GM18507 (cell line): ENCODE data around the gene KRT6C.
"Not testable (repeated sequence)": the region's sequence is repeated elsewhere in the genome, so short reads cannot be mapped to it uniquely, and the experiment has no call there.

Experiments
- DNase-seq: peaks from one replicate; pipeline ENCODE4 v3.0.0; 2011; ENCODE audit warnings: low read depth; ENCODE audit not compliant: insufficient read length; ENCODE audit errors: extremely low spot score
- FAIRE-seq: peaks from 2 replicates; lab custom pipeline; 2011; peaks lifted over from hg19 to GRCh38; lab: Jason Lieb, UNC

KRT6C gene

GRCh38 chr12:52501490-52501889, 27.9 kb upstream of the KRT6C start:
- FAIRE-seq (no peak), DNase-seq (no peak)

GRCh38 chr12:52500574-52500973, 27.0 kb upstream of the KRT6C start:
- not testable (repeated sequence) for DNase-seq, FAIRE-seq

GRCh38 chr12:52499806-52500560, 26.4 kb upstream of the KRT6C start:
- no peak for FAIRE-seq

GRCh38 chr12:52498946-52499345, 25.3 kb upstream of the KRT6C start:
- FAIRE-seq = no peak
- no peak for DNase-seq

More at GRCh38 chr12:52499806-52500560, 26.4 kb upstream of the KRT6C start:
- no peak for DNase-seq

- no peak for FAIRE-seq
These were observed 24.4 kb upstream of the KRT6C start for GRCh38 chr12:52497975-52498374.

GRCh38 chr12:52496590-52497071, 23.0 kb upstream of the KRT6C start:
- DNase-seq (no peak), FAIRE-seq (no peak)

More at GRCh38 chr12:52497975-52498374, 24.4 kb upstream of the KRT6C start:
- DNase-seq = no peak

- no peak for DNase-seq
- no peak for FAIRE-seq
These were observed 22.4 kb upstream of the KRT6C start for GRCh38 chr12:52496054-52496453.

- no peak for DNase-seq
These were observed 21.8 kb upstream of the KRT6C start for GRCh38 chr12:52495389-52495788.

GRCh38 chr12:52494518-52494917, 20.9 kb upstream of the KRT6C start:
- DNase-seq (no peak), FAIRE-seq (no peak)

More at GRCh38 chr12:52495389-52495788, 21.8 kb upstream of the KRT6C start:
- no peak for FAIRE-seq

- DNase-seq (no peak), FAIRE-seq (no peak)
These were observed 20.5 kb upstream of the KRT6C start for GRCh38 chr12:52494100-52494499.

GRCh38 chr12:52493172-52493571, 19.6 kb upstream of the KRT6C start, which contains the start of gene KRT6A:
Gene KRT6A, minus strand, starts transcription at chr12:52493257. Its CDS starts 69 bp downstream, at chr12:52493188.
- DNase-seq = no peak

GRCh38 chr12:52492405-52492804, 18.8 kb upstream of the KRT6C start:
- not testable (repeated sequence) for DNase-seq, FAIRE-seq

More at GRCh38 chr12:52493172-52493571, 19.6 kb upstream of the KRT6C start, which contains the start of gene KRT6A:
- no peak for FAIRE-seq

- DNase-seq, FAIRE-seq: not testable (repeated sequence)
These were observed 17.9 kb upstream of the KRT6C start for GRCh38 chr12:52491495-52491894.

GRCh38 chr12:52488736-52489135, 15.1 kb upstream of the KRT6C start:
- no peak for FAIRE-seq
- DNase-seq = no peak

- DNase-seq, FAIRE-seq: not testable (repeated sequence)
These were observed 14.3 kb upstream of the KRT6C start for GRCh38 chr12:52487744-52488443.

GRCh38 chr12:52487211-52487610, 13.6 kb upstream of the KRT6C start:
- no peak for FAIRE-seq
- no peak for DNase-seq

GRCh38 chr12:52486166-52487105, 12.8 kb upstream of the KRT6C start:
- FAIRE-seq = no peak

GRCh38 chr12:52480073-52480472, 6.5 kb upstream of the KRT6C start:
- no peak for FAIRE-seq
- no peak for DNase-seq

More at GRCh38 chr12:52486166-52487105, 12.8 kb upstream of the KRT6C start:
- no peak for DNase-seq

- no peak for FAIRE-seq
- no peak for DNase-seq
These were observed 4.0 kb upstream of the KRT6C start for GRCh38 chr12:52477651-52478050.
